Tibial nerve (tissue), 4 donors: Measurements from ENCODE around the gene IFNAR1. TPM values are rescaled to one million over a fixed set of nuclear protein-coding genes. Genes with fewer than 3 reads are reported as not detected.

Experiments
- DNase-seq, 2 donors: peaks; one replicate each; pipeline ENCODE4 v3.0.0-alpha.2; 2019; ENCODE audit warnings: low spot score in 2 of 2
- H3K27ac ChIP-seq, 4 donors: fragments of 200-600 bp; sonication (generic) in 3 of 4; one replicate each; pipeline ENCODE4 v1.5.1; 2017 to 2019; ENCODE audit warnings: mild to moderate bottlenecking in 1 of 4
- H3K27me3 ChIP-seq, 2 donors: fragments of 200-600 bp; sonication (generic) in 1 of 2; one replicate each; pipeline versions ENCODE4 v1.5.1 to v1.6.0; 2017 to 2019
- H3K36me3 ChIP-seq, 3 donors: fragments of 200-600 bp; sonication (generic); one replicate each; pipeline ENCODE4 v1.5.1; 2018 to 2019
- H3K4me1 ChIP-seq, 4 donors: fragments of 200-600 bp; sonication (generic) in 3 of 4; one replicate each; pipeline ENCODE4 v1.5.1; 2017 to 2019
- H3K4me3 ChIP-seq, 4 donors: fragments of 200-600 bp; sonication (generic) in 3 of 4; one replicate each; pipeline ENCODE4 v1.5.1; 2017 to 2019; ENCODE audit warnings: mild to moderate bottlenecking in 1 of 4, moderate library complexity in 1 of 4
- H3K9me3 ChIP-seq, 4 donors: fragments of 200-600 bp; sonication (generic) in 3 of 4; one replicate each; pipeline ENCODE4 v1.5.1; 2017 to 2019
- EP300 ChIP-seq, 2 donors: sonication (generic); formaldehyde crosslinking; IDR thresholded peaks; one replicate each; pipeline ENCODE4 v1.6.1; 2017; ENCODE audit warnings: antibody characterized with exemption in 2 of 2, mild to moderate bottlenecking in 1 of 2
- POLR2A ChIP-seq, 2 donors: fragments of 450-650 bp; IDR thresholded peaks; one replicate each; pipeline ENCODE4 v1.6.1; 2017; ENCODE audit warnings: antibody characterized with exemption in 2 of 2, mild to moderate bottlenecking in 2 of 2, moderate library complexity in 2 of 2
- WGBS, 2 donors: methylation state at CpG; one replicate each; pipeline ENCODE4 v1.1.5; 2018; 5-methylcytosine and 5-hydroxymethylcytosine counted together
- total RNA-seq, 4 donors: library from RNA; depleted of rRNA; stranded (reverse); fragments of >200 nt; gene quantifications; one replicate each; pipeline ENCODE4 v1.1.0, GENCODE V29; 2016
- TF ChIP-seq, protein P1 (sequence below), 5 experiments: fragments of 200-600 bp in 3 of 5; fragments of 450-650 bp in 2 of 5; sonication (generic) in 3 of 5; IDR thresholded peaks; one replicate each; pipeline ENCODE4 v1.5.1; 2016 to 2019; ENCODE audit warnings: antibody characterized with exemption in 5 of 5, mild to moderate bottlenecking in 3 of 5, moderate library complexity in 2 of 5

Gene IFNAR1
- total RNA-seq, 4 donors from 2014 or later: 29.4 to 35.8 (median 31.4) TPM

DNA sequence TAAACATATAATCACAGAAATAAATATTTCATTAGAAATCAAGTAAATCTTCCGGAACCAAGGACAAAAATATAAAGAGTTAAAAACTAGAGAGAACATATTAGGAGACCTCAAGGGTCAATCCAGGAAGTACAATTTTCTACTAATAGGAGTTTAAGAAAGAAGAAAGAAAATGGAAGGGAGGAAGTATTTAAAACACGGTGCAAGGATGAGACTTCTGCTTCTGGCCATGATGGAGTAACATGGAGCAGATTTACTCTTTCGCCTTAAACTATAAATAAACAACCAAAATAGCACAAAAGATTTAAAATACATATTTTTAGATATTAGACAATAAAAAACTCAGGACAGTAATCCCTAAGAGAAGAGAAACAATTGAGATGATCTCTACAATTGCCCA is 12.6 kb upstream of the IFNAR1 start:
- Histone ChIP-seq H3K27me3 (no peaks in the 10 kb centered on the region), H3K4me3 (no peak overlapping the region), H3K36me3 (no peaks in the 10 kb centered on the region), H3K27ac (no peak overlapping the region), H3K4me1 (peaks cover 0 to 7% (median 0%) of the 10 kb centered on the region in 4 donors), H3K9me3 (peaks cover 0 to 3% (median 0%) of the 10 kb centered on the region in 4 donors)
- WGBS, 2 donors: 76 to 84% methylated on average over 3 of the region's 3 CpGs
- TF ChIP-seq EP300 (IDR thresholded peaks at IDR 0.05) (no peak), POLR2A (IDR thresholded peaks at IDR 0.05) (no peak)
- TF ChIP-seq, protein P1, sequence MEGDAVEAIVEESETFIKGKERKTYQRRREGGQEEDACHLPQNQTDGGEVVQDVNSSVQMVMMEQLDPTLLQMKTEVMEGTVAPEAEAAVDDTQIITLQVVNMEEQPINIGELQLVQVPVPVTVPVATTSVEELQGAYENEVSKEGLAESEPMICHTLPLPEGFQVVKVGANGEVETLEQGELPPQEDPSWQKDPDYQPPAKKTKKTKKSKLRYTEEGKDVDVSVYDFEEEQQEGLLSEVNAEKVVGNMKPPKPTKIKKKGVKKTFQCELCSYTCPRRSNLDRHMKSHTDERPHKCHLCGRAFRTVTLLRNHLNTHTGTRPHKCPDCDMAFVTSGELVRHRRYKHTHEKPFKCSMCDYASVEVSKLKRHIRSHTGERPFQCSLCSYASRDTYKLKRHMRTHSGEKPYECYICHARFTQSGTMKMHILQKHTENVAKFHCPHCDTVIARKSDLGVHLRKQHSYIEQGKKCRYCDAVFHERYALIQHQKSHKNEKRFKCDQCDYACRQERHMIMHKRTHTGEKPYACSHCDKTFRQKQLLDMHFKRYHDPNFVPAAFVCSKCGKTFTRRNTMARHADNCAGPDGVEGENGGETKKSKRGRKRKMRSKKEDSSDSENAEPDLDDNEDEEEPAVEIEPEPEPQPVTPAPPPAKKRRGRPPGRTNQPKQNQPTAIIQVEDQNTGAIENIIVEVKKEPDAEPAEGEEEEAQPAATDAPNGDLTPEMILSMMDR (IDR thresholded peaks at IDR 0.05): no peak
- no peak for DNase-seq

DNA sequence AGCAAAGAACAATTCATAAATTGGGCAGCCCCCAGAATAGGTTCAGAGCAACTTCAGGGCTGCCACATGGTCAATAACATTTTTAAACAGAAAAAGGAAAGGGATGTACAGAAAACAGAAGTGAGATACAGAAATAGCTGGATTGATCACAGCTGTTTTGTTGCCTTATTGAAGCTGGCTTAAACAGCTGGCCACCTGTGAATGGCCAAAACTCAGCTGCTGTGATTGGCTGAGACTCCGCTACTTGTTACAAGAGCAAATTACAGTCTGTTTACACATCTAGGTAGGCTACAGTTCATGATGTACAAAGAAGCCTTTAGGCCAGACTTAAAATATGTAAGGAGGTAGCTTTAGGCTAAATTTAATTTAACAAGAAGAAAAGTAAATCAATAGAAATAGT is 11.6 kb upstream of the IFNAR1 start:
- Histone ChIP-seq H3K27ac (no peak overlapping the region), H3K27me3 (no peaks in the 10 kb centered on the region), H3K9me3 (peaks cover 0 to 3% (median 0%) of the 10 kb centered on the region in 4 donors), H3K4me3 (no peak overlapping the region), H3K36me3 (no peaks in the 10 kb centered on the region), H3K4me1 (peaks cover 0 to 7% (median 0%) of the 10 kb centered on the region in 4 donors)
- DNase-seq: no peak
- WGBS, 2 donors: 94 to 97% methylated on average over 1 of the region's 1 CpG
- TF ChIP-seq POLR2A (IDR thresholded peaks at IDR 0.05) (no peak), EP300 (IDR thresholded peaks at IDR 0.05) (no peak)
- TF ChIP-seq, protein P1 (IDR thresholded peaks at IDR 0.05): no peak

DNA sequence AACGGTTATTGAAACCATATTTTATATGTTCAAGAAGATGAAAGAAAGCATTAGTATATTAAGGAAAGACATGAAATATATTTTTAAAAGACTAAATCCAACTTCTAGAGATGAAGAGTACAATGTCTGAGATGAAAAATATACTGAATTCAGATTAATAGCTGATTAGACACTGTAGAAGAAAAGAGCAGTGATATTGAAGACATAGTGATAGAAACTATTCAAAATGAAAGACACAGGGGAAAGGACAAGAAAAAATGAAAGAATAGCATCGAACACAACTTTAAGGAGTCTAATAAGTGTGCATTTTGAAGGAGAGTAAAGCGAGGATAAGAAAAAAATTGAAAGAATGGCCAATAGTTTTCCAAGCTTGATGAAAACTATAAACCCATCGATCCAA is 11.2 kb upstream of the IFNAR1 start:
- Histone ChIP-seq H3K9me3 (peaks cover 0 to 3% (median 0%) of the 10 kb centered on the region in 4 donors), H3K4me3 (no peak overlapping the region), H3K36me3 (no peaks in the 10 kb centered on the region), H3K27me3 (no peaks in the 10 kb centered on the region), H3K27ac (no peak overlapping the region), H3K4me1 (peaks cover 0 to 5% (median 0%) of the 10 kb centered on the region in 4 donors)
- DNase-seq: no peak
- WGBS, 2 donors: 84 to 94% methylated on average over 4 of the region's 4 CpGs
- TF ChIP-seq EP300 (IDR thresholded peaks at IDR 0.05) (no peak), POLR2A (IDR thresholded peaks at IDR 0.05) (no peak)
- TF ChIP-seq, protein P1 (IDR thresholded peaks at IDR 0.05): no peak

DNA sequence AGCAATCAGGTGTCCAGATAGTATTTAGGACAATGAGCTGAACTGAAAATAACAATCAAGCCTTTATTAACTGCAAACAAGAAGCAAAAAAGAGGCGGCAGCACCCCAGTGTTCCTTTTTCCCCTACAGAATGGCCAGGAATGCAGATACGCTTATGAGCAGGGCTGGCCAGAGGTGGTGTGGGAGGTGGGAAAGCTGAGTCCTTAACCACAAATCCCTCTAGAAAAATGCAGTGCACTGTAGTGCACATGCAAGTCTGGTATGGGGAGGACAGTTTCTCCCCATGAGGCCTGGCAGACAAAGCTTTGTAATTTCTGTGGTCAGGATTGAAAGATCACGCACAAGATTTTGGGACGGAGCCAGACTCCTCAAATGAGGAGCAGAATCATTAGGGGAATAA is 10.7 kb upstream of the IFNAR1 start:
- no peak overlapping the region for H3K27ac ChIP-seq
- TF ChIP-seq POLR2A (IDR thresholded peaks at IDR 0.05) (no peak), EP300 (IDR thresholded peaks at IDR 0.05) (no peak)
- TF ChIP-seq, protein P1 (IDR thresholded peaks at IDR 0.05): no peak
- peaks cover 0 to 3% (median 0%) of the 10 kb centered on the region in 4 donors for H3K9me3 ChIP-seq
- H3K27me3 ChIP-seq: no peaks in the 10 kb centered on the region
- no peaks in the 10 kb centered on the region for H3K36me3 ChIP-seq
- H3K4me1 ChIP-seq: peaks cover 0 to under 1% (median 0%) of the 10 kb centered on the region in 4 donors
- 68 to 79% methylated on average over 4 of the region's 4 CpGs for WGBS, 2 donors
- H3K4me3 ChIP-seq: no peak overlapping the region
- no peak for DNase-seq

DNA sequence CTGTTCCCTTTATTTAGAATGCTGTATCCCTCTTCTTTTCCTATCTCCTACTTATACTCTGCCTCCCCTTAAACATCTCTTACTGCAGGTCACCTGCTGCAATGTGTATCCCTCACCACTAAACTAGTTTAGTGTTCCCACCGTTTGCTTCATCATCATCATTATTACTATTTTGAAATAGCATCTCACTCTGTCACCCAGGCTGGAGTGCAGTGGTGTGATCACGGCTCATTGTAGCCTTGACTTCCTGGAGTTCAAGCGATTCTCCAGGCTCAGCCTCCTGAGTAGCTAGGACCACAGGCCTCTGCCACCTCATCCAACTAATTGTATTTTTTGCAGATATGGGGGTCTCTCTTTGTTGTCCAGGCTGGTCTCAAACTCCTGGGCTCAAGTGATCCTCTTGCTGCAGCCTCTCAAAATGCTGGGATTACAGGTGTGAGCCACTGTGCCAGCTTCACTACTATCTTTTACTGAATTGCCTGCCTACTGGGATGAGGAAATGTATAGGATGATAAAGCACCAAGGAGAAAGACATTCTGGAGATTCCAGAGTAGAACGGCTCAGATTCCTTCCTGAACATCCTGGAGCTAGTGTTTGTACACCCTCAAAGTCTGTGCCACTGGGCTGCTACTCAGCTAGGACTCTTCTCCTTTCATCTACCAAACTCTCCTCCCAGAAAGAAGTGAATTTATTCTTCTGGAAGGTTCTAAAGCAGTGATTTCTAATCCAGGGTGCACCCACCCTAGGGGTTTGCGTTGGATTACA is 8.6 kb upstream of the IFNAR1 start:
- Histone ChIP-seq H3K9me3 (no peaks in the 10 kb centered on the region), H3K36me3 (no peaks in the 10 kb centered on the region), H3K4me3 (no peak overlapping the region), H3K27me3 (no peaks in the 10 kb centered on the region), H3K4me1 (no peaks in the 10 kb centered on the region), H3K27ac (no peak overlapping the region)
- TF ChIP-seq EP300 (IDR thresholded peaks at IDR 0.05) (no peak), POLR2A (IDR thresholded peaks at IDR 0.05) (no peak)
- TF ChIP-seq, protein P1 (IDR thresholded peaks at IDR 0.05): no peak
- no peak for DNase-seq
- WGBS, 2 donors: 75 to 76% methylated on average over 5 of the region's 5 CpGs
